GM18867 (cell line): Measurements from ENCODE around the gene TOR1AIP2.
"Not testable (repeated sequence)": the region's sequence is repeated elsewhere in the genome, so short reads cannot be mapped to it uniquely, and the experiment has no call there.

Experiments
- ATAC-seq: cut with Tn5 transposase; IDR thresholded peaks from one replicate; pipeline ENCODE4 v1.9.1; 2021; ENCODE audit warnings: mild to moderate bottlenecking, moderate library complexity; ENCODE audit not compliant: unreplicated experiment

TOR1AIP2 gene

GRCh38 chr1:179808503-179808902 is 69.1 kb downstream of the TOR1AIP2 start:
- ATAC-seq: no peak

GRCh38 chr1:179807691-179808485 is 69.7 kb downstream of the TOR1AIP2 start:
- no peak for ATAC-seq

GRCh38 chr1:179807291-179807690 is 70.3 kb downstream of the TOR1AIP2 start:
- no peak for ATAC-seq

DNA sequence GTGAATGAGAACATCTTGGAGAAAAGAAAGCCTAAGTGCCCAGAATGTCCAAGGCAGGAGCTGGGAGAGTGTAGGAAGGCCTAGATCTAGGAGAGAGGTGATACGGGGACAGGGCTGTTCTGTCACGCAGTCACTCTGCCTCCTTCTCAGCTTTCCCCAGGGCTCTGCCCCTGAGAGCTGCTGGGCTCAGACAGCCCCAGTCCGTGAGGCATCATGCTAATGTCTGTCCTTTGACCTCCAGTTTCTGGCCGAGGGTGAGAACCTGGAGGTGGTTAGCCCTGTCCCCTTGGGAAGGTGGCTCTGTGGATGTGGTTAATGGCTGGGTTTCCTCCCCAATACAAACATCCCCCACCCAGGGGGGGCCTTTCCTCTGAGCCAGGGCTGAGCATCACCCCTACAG is 71.3 kb downstream of the TOR1AIP2 start:
- ATAC-seq: no peak

DNA sequence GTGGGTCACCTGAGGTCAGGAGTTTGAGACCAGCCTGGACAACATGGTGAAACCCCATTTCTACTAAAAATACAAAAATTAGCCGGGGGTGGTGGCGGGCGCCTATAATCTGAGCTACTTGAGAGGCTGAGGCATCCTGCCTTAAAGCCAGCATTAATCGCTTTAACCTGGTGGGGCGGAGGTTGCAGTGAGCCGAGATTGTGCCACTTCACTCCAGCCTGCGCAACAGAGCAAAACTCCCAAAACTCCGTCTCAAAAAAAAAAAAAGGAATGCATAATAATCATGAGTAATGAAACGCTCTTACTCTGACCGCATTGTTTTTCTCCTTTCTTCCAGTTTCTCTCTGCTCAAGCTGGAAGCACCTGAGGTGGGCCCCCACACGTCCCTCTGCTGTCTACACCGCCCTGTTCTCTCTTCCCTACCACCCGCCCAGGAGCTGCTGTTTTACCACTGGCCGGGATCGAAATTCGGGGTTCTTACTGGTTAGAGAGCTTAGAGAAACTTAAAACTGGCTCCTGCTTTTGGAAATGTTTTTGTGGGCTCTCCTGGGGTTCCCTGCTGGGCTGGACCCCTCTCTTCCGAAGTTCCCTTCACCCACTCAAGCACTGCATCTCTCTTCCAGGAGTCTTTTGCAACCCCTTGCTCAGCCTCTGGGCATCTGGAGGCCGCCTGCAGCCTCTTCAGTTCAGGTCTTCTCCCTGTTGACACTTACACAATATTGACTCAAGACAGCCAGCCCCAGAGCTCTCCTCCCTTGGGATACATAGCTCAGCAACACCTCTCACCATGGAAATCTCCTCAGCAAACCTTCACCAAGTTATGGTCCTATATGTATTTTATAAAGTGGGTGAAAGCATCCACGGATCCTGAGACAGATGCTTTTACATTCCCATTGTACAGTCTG is 72.1 kb downstream of the TOR1AIP2 start:
- ATAC-seq: no peak

DNA sequence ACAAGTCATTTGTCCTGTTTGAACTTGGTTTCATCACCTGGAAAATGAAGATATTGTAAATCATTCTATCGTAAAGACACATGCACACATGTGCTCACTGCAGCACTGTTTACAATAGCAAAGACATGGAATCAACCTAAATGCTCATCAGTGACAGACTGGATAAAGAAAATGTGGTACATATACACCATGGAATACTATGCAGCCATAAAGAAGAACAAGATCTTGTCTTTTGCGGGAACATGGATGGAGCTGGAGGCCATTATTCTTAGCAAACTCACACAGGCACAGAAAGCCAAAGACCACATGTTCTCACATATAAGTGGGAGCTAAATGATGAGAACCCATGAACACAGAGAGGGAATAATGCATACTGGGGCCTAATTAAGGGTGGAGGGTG is 73.2 kb downstream of the TOR1AIP2 start:
- ATAC-seq: not testable (repeated sequence)

DNA sequence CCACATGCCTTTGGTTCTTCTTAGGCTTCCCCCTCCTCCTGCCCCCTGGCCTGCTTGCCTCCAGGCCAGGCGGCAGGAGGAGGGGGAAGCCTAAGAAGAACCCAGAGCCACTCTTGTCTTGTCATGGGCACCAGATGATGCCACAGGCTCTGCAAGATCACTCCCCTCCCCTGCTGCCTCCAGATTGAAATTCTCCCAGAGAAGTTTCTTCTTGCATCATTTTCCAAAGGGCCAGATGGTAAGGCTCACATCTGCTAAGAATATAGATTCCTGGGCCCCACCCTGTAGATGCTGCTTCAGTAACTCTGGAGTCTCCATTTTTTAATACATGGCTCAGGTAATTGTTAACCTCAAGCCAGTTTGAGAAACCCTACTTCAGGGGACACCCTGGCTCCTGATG is 73.7 kb downstream of the TOR1AIP2 start:
- no peak for ATAC-seq

- ATAC-seq: no peak
Observed at GRCh38 chr1:179803104-179803503, 74.5 kb downstream of the TOR1AIP2 start.

DNA sequence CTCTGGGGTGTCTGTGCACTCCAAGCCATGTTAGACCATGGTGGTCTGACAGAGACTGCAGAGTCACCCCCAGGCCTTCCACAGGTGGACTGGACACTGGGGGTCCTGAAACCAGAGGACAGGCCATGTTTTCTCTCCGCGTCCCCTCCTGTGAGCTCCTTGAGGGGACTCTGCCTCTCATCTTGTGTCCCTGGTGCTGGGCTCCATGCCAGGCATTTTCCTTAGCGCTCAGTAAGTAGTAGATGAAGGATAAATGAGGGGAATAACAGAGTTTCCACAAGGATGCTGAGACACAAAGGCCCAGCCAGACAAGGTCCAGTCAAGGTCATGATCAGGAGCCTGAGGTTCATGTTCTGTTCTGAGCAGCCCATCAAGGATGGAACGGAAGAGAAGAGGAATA is 77.1 kb downstream of the TOR1AIP2 start:
- no peak for ATAC-seq

DNA sequence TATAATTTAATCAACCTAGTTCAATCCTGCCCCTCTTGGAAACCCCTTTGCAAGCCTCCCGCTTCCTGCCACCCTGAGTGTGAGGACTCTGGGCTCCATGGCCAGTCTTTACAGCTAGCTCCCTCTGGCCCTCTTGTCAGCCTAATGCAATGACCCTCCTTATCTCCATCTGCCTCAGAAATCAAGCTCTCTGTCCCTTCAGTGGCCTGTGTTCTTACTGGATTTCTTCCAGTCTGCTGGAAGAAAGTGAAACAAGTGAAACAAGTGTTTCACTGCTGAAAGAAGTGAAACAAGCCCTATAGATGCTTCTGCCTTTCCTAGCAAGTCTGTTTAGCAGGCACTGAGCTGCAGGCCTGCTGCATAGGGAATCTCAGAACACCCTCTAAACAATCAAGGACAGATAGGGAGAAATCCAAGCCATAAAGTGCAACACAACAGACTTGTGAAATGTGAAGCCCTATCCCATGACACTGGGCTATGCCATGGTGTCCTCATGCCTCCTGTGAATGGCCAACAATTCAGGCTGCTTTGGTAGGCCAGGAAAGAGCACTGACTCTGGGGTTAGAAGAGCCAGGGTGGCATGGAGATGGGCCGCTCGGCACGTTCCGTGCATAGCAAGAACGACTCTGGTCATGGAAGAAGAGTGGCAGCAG is 78.6 kb downstream of the TOR1AIP2 start:
- ATAC-seq: no peak

DNA sequence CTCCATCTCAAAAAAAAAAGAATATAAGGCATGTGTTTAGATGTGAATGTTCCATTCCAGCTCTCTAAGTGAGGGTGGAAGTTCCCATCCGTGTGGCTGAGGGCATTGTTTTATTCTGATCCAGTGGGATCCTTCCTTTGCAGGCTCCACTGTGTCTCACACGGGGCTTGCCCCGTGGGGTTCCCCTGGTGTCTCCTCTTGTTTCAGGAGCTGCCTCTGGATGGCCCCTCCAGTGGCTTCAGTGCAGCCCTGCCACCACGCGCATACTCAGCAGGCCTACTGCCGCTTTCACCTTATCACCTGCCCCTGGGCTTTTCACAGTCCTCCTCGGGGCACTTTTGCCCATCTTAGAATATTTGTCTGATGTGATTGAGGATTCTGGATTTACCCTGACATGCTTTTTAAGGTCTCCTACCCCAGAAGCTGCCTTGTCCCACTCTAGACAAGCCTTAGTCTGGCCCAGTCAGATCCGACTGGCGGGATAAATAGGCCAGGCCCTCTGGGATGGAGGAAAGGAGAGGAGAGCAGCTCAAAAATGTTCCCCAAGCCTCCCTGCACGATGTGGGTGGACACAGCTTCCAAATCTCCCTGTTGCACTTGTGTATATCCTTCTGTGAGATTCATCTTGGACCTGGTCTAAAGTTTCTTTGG is 79.3 kb downstream of the TOR1AIP2 start:
- no peak for ATAC-seq

DNA sequence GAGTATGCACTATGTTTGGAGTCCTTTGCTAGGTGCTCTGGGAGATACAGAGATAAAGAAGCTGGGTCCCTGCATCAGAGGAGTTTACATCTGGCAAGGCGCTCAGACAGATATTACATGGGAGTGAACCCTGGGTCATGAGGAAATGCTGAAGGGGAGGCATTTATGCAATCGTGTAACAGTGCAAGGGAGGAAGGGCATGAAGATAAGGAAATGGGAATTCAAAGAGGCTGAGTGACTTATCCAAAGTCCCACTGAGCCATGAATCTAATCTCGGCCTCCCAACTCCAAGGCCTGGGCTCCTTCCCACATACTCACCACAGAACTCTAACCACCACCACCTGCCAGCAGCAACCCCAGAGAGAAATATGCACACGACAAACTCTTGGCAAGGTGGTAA is 82.9 kb downstream of the TOR1AIP2 start:
- no peak for ATAC-seq

DNA sequence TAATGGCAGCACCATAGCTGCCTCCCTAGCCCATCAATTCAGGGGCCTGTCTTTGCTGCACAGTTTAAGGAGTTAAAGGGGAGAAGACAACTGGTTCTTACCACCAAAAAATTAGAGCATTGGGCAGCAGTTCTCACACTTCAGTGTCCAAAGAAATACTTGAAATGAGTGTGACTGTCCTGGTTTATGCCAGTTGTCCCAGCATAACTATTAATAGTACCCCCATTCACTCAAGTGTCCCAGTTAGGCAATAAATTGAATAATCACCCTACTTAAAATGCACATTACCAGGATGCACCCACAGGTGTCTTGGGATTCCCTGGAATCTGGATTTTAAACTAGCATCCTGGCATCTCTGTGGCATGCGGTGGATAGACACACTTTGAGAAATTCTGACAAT is 83.5 kb downstream of the TOR1AIP2 start:
- ATAC-seq: no peak

DNA sequence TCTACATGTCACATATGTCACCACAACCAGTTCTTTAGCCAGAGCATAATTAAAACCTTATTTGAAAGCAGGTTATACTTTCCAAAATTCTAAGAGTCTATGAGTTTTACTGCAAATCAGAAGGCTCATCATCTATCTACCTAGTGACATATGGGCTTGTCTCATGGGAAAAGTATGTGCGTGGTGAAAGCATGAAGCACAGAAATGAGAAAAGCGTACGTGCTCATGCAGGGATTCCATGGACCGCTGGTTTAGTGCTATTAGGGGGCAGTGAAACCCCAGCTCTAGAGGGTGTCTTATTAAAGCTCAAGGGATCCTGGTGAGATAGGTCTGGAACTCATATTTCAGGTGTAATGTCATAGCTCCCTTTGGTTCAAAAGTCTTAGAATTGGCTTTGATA is 84.3 kb downstream of the TOR1AIP2 start:
- no peak for ATAC-seq
